Measurements from ENCODE around the gene SKOR2. TPM values are rescaled to one million over a fixed set of nuclear protein-coding genes. Genes with fewer than 3 reads are reported as not detected.
"Not testable (repeated sequence)": the region's sequence is repeated elsewhere in the genome, so short reads cannot be mapped to it uniquely, and the experiment has no call there.

The SKOR2 gene
- total RNA-seq, 1 donor from 2014 or later = not detected

- intact Hi-C loops (cut with DNase I) = no loop called here
- Histone ChIP-seq H3K27ac (no peak overlapping the region), H3K27me3 (no peaks in the 10 kb centered on the region), H3K4me1 (no peaks in the 10 kb centered on the region), H3K36me3 (no peaks in the 10 kb centered on the region), H3K9me3 (no peaks in the 10 kb centered on the region), H3K4me3 (no peak overlapping the region)
- TF ChIP-seq CTCF (IDR thresholded peaks at IDR 0.05) (no peak), POLR2AphosphoS5 (IDR thresholded peaks at IDR 0.05; ENCODE audit: insufficient read depth in 1 of 2, low read depth in 1 of 2) (no peak), POLR2A (IDR thresholded peaks at IDR 0.05) (no peak)
- no peak for DNase-seq (ENCODE audit: extremely low spot score in 2 of 2)
These were observed 44.4 kb downstream of the SKOR2 start for GRCh38 chr18:47206945-47207637.

- intact Hi-C loops (cut with DNase I) = no loop called here
- Histone ChIP-seq H3K36me3 (no peaks in the 10 kb centered on the region), H3K4me1 (no peaks in the 10 kb centered on the region), H3K4me3 (no peak overlapping the region), H3K27ac (no peak overlapping the region), H3K9me3 (no peaks in the 10 kb centered on the region), H3K27me3 (no peaks in the 10 kb centered on the region)
- DNase-seq (ENCODE audit: extremely low spot score in 2 of 2) = no peak
- TF ChIP-seq POLR2AphosphoS5 (IDR thresholded peaks at IDR 0.05; ENCODE audit: insufficient read depth in 1 of 2, low read depth in 1 of 2) = no peak
- TF ChIP-seq CTCF (IDR thresholded peaks at IDR 0.05) = peak; percentile 37 to 48 (median 46)
These were observed 46.4 kb downstream of the SKOR2 start for GRCh38 chr18:47204908-47205522.

- Histone ChIP-seq H3K36me3 (no peaks in the 10 kb centered on the region), H3K4me1 (no peaks in the 10 kb centered on the region), H3K27ac (no peak overlapping the region), H3K9me3 (no peaks in the 10 kb centered on the region), H3K27me3 (no peaks in the 10 kb centered on the region), H3K4me3 (no peak overlapping the region)
- no peak for DNase-seq (ENCODE audit: extremely low spot score in 2 of 2)
- intact Hi-C loops (cut with DNase I) = no loop called here
- TF ChIP-seq CTCF (IDR thresholded peaks at IDR 0.05) (no peak), POLR2A (IDR thresholded peaks at IDR 0.05) (no peak)
These were observed 47.6 kb downstream of the SKOR2 start for GRCh38 chr18:47203626-47204464.

GRCh38 chr18:47195961-47196360 is 55.5 kb downstream of the SKOR2 start:
- DNase-seq (ENCODE audit: extremely low spot score in 2 of 2); H3K36me3 ChIP-seq; H3K27ac ChIP-seq; intact Hi-C loops (cut with DNase I); H3K27me3 ChIP-seq; H3K9me3 ChIP-seq; H3K4me1 ChIP-seq; H3K4me3 ChIP-seq: not testable (repeated sequence)

- H3K4me3 ChIP-seq = no peak overlapping the region
These were observed 59.5 kb downstream of the SKOR2 start for GRCh38 chr18:47191961-47192360.

More at GRCh38 chr18:47191961-47192360, 59.5 kb downstream of the SKOR2 start:
- Histone ChIP-seq H3K36me3 (no peaks in the 10 kb centered on the region), H3K9me3 (no peaks in the 10 kb centered on the region), H3K4me1 (no peaks in the 10 kb centered on the region), H3K27me3 (no peaks in the 10 kb centered on the region), H3K27ac (no peak overlapping the region)
- TF ChIP-seq CTCF (IDR thresholded peaks at IDR 0.05) (no peak), POLR2AphosphoS5 (IDR thresholded peaks at IDR 0.05; ENCODE audit: insufficient read depth in 1 of 2, low read depth in 1 of 2) (no peak), POLR2A (IDR thresholded peaks at IDR 0.05) (no peak)
- intact Hi-C loops (cut with DNase I) = no loop called here
- no peak for DNase-seq (ENCODE audit: extremely low spot score in 2 of 2)

Data from vagina (tissue), 2 donors.